GM19468 (cell line): ENCODE results near the gene MYH2.

Experiments
- ATAC-seq: cut with Tn5 transposase; IDR thresholded peaks from one replicate; pipeline ENCODE4 v1.9.1; 2021; ENCODE audit warnings: mild to moderate bottlenecking, moderate library complexity, moderate number of reproducible peaks; ENCODE audit not compliant: unreplicated experiment; ENCODE audit errors: extremely low read depth

Gene MYH2

DNA sequence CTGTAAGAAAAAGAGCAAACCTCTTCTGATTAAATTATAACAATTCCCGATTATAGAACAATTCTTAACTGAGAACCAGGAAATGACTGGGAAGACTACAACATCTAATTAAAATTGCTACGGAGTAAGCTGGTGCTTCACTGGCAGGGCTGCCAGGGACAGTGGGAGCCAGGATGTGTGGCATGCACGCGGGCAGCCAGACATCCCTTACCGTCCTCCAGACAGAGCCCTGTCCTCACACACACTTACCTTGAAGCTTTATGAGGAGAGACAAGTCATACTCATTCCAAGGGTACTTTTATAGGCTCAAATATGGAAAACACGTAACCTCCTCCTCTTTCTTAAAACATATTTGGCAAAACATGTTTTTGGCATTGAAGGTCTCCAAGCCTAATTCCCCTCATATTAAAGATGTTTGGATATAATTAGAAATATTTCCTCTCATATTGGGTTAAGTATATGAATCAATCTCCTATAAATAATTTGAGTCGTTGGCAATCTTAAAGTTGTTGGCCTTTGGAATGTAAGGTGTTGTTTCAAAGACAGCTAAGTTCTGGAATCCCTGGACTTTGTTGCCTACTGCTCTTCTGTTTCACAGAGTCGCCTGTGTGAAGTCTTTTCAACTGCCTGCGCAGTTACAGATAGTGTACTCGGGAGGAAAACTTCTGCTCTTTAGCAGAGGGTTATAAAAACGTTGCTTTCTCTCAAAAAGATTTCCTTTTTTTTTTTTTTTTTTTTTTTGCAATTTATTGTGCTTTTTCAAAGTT lies 31.0 kb downstream of the MYH2 start, which contains the start of gene MYH1:
Gene MYH1 (minus strand): TSS at position 272 of the 767 bp plus-strand sequence. CDS start 1,900 bp downstream, outside the sequence.
- no peak for ATAC-seq

DNA sequence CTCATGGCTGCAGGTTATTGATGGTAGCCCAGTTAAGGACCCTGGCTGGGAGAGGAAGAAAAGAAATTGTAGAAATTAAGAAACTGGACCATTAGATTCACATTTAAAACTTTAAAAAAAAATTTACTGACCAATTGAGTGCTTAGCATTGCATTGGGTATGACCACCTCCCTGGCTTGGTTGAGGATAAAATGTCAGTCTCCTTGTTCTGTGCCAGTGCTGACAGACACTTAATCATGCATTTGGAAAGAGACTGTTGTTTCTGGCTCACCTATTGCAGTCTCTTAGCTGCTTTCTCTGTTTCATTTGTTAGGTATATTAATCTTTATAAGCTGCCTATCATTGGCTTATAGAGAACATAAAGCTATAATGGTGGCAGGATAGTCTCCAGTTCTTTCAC lies 32.8 kb downstream of the MYH2 start:
- ATAC-seq: no peak

DNA sequence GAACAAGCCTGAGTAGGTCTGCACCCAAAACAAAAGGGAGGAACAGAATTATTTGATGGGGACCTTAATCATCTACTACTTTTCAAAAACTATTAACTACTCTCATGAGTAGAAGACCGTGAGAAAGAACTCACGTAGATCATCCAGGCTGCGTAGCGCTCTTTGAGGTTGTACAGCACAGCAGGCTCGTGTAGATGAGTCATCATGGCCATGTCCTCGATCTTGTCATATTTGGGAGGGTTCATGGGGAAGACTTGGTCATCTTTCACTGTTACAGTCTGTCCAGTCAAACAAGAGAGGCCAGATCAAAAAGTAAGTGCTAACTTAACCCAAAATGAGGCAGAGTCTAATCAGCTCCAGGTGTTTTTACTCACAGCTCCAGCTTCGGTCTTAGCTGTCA lies 33.4 kb downstream of the MYH2 start:
- ATAC-seq: no peak

DNA sequence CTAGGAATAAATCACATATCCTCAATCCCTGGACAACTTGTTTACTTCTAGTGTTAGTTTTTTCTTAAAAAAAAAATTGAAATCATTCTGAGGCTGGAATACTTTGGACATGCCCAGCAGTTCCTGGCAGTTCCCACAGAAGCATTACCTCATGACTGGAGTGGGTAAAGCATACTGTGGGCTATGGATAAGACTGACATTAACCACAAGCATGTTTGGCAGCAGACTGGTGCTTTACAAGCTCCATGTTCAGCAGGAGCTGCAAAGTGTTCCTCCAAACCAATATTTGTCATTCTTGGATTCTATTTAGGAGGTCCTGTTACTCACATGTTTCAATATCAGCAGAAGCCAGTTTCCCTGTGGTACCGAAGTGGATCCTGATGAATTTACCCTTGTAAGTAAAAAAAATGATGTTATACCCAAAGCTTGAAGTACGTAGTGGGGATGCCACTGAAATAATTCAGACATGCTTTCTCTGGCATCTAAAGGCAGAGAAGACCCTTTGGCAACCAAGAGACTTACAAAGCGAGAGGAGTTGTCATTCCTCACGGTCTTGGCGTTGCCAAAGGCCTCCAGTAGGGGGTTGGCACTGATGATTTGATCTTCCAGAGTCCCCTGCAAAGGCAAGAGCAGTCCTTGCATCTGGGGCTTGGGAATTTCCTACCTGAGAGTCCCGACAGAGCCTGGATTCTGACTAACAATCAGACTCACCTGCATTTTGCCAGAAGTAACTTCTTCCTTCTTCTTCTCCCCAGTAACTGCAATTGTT lies 36.0 kb downstream of the MYH2 start:
- no peak for ATAC-seq

DNA sequence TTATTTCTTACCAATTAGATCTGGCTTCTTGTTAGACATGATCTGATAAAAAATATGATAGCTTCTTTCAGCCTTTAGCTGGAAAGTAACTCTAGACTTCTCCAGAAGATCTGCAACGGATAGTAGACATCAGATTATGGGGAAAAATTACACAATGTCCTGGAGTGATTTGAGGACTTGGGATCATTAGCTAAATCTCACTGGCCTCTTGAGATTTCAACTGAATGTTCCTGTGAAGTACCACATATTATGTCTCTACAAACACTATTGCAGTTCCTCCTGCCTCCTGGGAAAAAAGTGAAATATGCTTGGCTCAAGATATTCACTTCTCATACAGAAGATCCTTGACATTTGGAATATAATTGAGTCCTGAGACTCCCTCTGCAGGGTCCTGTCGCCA lies 36.6 kb downstream of the MYH2 start:
- ATAC-seq: no peak

DNA sequence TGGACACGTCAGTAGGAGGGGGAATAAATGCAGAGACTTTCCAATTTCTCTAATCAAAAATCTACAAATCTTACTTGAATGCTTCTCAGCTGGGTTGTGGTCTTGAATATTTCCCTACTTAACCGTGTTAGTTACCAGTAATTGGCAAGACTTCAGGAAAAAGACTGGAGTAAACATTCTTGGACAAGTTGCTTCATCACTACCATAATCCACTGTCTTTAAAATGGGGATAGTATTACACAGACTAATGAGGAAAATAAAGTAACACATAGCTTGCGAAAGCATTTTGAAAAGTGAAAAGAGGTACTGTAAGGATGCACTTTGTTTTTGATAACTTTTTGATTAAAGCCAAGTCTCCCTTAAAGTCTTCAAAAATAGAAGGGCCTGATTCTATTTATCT lies 49.5 kb downstream of the MYH2 start:
- no peak for ATAC-seq

DNA sequence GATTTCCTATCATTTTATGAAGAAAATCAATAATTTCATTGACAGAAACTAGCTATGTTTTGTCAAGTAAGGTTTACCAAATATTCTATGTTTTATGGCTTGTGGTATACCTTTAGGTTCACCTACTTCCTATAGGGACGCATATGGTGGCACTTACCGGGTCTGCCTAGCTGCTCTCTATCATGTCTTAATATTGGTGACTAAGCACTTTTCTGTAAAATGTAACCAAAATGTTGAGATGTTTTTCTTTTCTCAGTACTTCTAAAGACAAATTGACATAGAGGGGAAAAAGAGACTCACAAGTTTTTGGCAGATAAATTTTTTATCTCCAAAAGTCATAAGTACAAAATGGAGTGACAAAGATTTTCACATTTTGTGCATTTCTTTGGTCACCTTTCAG lies 57.5 kb downstream of the MYH2 start:
- ATAC-seq: no peak

DNA sequence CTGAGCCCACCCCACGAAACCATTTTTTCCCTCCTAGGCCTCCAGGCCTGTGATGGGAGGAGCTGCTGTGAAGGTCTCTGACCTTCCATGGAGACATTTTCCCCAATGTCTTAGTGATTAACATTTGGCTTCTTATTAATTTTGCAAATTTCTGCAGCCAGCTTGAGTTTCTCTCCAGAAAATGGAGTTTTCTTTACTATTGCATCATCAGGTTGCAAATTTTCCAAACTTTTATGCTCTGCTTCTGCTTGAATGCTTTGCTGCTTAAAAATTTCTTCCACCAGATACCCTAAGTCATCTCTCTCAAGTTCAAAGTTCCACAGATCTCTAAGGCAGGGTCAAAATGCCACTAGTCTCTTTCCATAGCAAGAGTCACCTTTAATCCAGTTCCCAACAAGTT lies 67.2 kb downstream of the MYH2 start:
- no peak for ATAC-seq

DNA sequence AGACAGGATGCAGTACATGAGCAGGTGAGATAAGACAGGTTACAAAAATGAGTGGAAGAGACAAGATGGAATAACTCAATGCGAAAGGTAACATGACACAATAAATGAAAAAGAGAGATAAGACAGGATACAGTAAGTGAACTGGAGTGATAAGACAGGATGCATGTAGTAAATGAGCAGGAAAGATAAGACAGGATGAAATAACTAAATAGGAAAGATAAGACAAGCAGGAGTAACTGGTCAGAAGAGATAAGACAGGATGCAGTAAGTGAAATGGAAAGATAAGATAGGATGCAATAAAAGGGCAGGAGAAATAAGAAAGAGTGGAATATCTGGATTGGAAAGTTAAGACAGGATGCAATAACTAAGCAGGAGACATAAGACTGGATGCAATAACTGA lies 71.8 kb downstream of the MYH2 start:
- ATAC-seq: no peak

DNA sequence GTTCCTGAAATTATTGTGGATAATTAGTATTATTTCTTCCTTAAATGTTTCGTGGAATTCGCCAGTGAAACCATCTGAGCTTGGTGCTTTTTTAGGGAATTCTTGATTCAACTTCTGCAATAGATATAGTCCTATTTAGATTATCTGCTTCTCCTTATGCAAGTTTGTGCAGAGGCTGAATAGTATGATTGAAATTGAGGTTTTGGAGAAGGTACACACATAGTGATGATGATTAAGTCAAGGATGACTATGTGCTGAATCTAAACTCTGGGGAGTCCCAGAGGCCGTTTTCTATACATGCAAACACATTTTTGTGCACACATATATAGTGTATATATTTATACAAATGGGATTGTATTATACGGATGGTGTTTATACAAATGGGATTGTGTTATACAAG lies 74.9 kb downstream of the MYH2 start:
- no peak for ATAC-seq

DNA sequence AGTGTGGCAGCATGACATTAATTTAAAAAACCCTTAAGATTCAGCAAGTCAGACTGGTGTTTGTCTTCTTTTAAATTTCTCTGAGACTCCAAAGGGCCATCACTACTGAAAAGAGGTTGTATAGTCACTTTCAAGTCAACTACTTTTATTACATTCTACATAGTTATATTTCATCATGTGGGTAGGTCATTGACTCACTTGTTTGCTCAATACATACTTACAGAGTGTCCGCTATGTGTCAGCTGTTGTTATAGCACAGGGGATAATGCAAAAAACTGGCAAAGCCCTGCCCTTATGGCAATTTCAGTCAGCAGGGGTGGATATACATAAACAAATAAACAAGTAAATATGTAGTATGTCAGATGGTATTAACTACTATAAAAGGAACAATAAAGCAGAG lies 77.6 kb downstream of the MYH2 start:
- no peak for ATAC-seq
